MM.1S (cell line): ENCODE measurements around the gene POLD1.

ENCODE experiments used
- DNase-seq: peaks from one replicate; pipeline ENCODE4 v3.0.0-alpha.2; 2015
- H2AFZ ChIP-seq: fragments of 300-600 bp; sonication (generic); 2 replicates; pipeline ENCODE4 v1.6.0; 2016; ENCODE audit warnings: antibody characterized with exemption, low read length
- H3F3A ChIP-seq: fragments of 300-600 bp; sonication (generic); 2 replicates; pipeline ENCODE4 v1.6.1; 2016; ENCODE audit warnings: mild to moderate bottlenecking, antibody characterized with exemption, low read length, moderate library complexity, mixed read lengths; ENCODE audit not compliant: insufficient read depth
- H3K27ac ChIP-seq: fragments of 300-600 bp; sonication (generic); 2 replicates; pipeline ENCODE4 v1.5.1; 2016; ENCODE audit warnings: mild to moderate bottlenecking, low read length
- H3K27me3 ChIP-seq: fragments of 300-600 bp; sonication (generic); replicated peaks from 2 replicates; pipeline ENCODE4 v1.6.0; 2016; ENCODE audit warnings: low read length; ENCODE audit not compliant: insufficient read depth
- H3K36me3 ChIP-seq: fragments of 300-600 bp; sonication (generic); replicated peaks from 2 replicates; pipeline ENCODE4 v1.6.1; 2016; ENCODE audit warnings: mild to moderate bottlenecking, low read length, mixed read lengths; ENCODE audit not compliant: insufficient read depth
- H3K4me1 ChIP-seq: fragments of 300-600 bp; sonication (generic); 2 replicates; pipeline ENCODE4 v1.6.1; 2016; ENCODE audit warnings: low read length, mixed read lengths
- H3K4me2 ChIP-seq: fragments of 300-600 bp; sonication (generic); 2 replicates; pipeline ENCODE4 v1.6.0; 2016; ENCODE audit warnings: low read depth, low read length
- H3K4me3 ChIP-seq: fragments of 300-600 bp; sonication (generic); 2 replicates; pipeline ENCODE4 v1.5.1; 2016; ENCODE audit warnings: low read length, mixed read lengths
- H3K79me2 ChIP-seq: fragments of 300-600 bp; sonication (generic); 2 replicates; pipeline ENCODE4 v1.6.1; 2016; ENCODE audit warnings: mixed run types, low read length, mixed read lengths
- H3K9ac ChIP-seq: fragments of 300-600 bp; sonication (generic); 2 replicates; pipeline ENCODE4 v1.6.1; 2016; ENCODE audit warnings: low read length, mixed read lengths
- H3K9me2 ChIP-seq: fragments of 300-600 bp; sonication (generic); replicated peaks from 2 replicates; pipeline ENCODE4 v1.6.1; 2016; ENCODE audit warnings: mild to moderate bottlenecking, low read length, mixed read lengths; ENCODE audit not compliant: insufficient read depth
- H3K9me3 ChIP-seq: fragments of 300-600 bp; sonication (generic); replicated peaks from 2 replicates; pipeline ENCODE4 v1.6.1; 2016; ENCODE audit warnings: mild to moderate bottlenecking, low read length, mixed read lengths; ENCODE audit not compliant: insufficient read depth
- H4K20me1 ChIP-seq: fragments of 300-600 bp; sonication (generic); 2 replicates; pipeline ENCODE4 v1.6.1; 2016; ENCODE audit warnings: mild to moderate bottlenecking, low read length, moderate library complexity, mixed read lengths; ENCODE audit not compliant: insufficient read depth
- CTCF ChIP-seq: fragments of 300-600 bp; sonication (generic); IDR thresholded peaks from 2 replicates; pipeline ENCODE4 v1.5.1; 2016; ENCODE audit warnings: antibody characterized with exemption, low read length, mixed read lengths
- EZH2 ChIP-seq: fragments of 300-600 bp; sonication (generic); optimal IDR thresholded peaks from 2 replicates; pipeline ENCODE3; 2017; ENCODE audit warnings: low read depth, mild to moderate bottlenecking, antibody characterized with exemption, low read length, mixed read lengths
- EZH2phosphoT487 ChIP-seq: fragments of 300-600 bp; sonication (generic); IDR thresholded peaks from 2 replicates; pipeline ENCODE4 v1.6.1; 2018; ENCODE audit warnings: antibody characterized with exemption, low read length

Gene POLD1

GRCh38 chr19:50393589-50393988, 9.4 kb downstream of the POLD1 start:
- no peak overlapping the region for H3K4me3 ChIP-seq
- H3K79me2 ChIP-seq: peaks cover 49% of the 10 kb centered on the region
- no peak for DNase-seq
- no peak for TF ChIP-seq EZH2
- no peak overlapping the region for H3K4me2 ChIP-seq
- H4K20me1 ChIP-seq: no peaks in the 10 kb centered on the region
- H3K4me1 ChIP-seq: no peaks in the 10 kb centered on the region
- H3K27ac ChIP-seq: no peak overlapping the region
- no peaks in the 10 kb centered on the region for H3K9me3 ChIP-seq
- H3K36me3 ChIP-seq: no peaks in the 10 kb centered on the region
- H3K27me3 ChIP-seq: no peaks in the 10 kb centered on the region
- H3F3A ChIP-seq: no peaks in the 10 kb centered on the region
- H3K9ac ChIP-seq: no peak overlapping the region
- no peak overlapping the region for H2AFZ ChIP-seq
- no peaks in the 10 kb centered on the region for H3K9me2 ChIP-seq

DNA sequence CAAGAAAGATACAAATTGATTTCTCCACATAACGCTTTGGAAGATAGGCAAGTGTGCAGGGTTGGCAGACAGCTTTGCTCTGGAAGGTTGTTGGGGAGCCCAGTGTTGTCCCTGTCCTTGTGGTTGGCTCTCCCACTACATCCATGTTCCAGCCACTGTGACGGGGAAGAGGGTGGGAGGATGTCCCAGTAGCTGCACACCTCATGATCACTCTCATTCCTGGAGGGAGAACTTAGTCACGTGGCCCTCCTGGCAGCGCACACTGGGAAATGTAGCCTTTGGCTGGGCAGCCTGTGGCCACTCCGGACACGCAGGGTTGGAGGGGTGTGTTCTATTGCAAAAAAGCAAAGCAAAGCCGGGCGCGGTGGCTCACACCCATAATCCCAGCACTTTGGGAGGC, 9.9 kb downstream of the POLD1 start:
- H2AFZ ChIP-seq: no peak overlapping the region
- no peak for DNase-seq
- H3K36me3 ChIP-seq: no peaks in the 10 kb centered on the region
- no peaks in the 10 kb centered on the region for H3F3A ChIP-seq
- H3K4me3 ChIP-seq: no peak overlapping the region
- no peaks in the 10 kb centered on the region for H3K9me3 ChIP-seq
- H3K79me2 ChIP-seq: peaks cover 45% of the 10 kb centered on the region
- TF ChIP-seq EZH2 (no peak), CTCF (no peak), EZH2phosphoT487 (no peak)
- H3K4me2 ChIP-seq: no peak overlapping the region
- no peaks in the 10 kb centered on the region for H4K20me1 ChIP-seq
- no peak overlapping the region for H3K9ac ChIP-seq
- no peaks in the 10 kb centered on the region for H3K4me1 ChIP-seq
- H3K27me3 ChIP-seq: no peaks in the 10 kb centered on the region
- H3K27ac ChIP-seq: no peak overlapping the region
- H3K9me2 ChIP-seq: no peaks in the 10 kb centered on the region

- DNase-seq: no peak
- no peak overlapping the region for H3K4me2 ChIP-seq
- TF ChIP-seq CTCF (no peak), EZH2 (no peak), EZH2phosphoT487 (no peak)
- no peaks in the 10 kb centered on the region for H4K20me1 ChIP-seq
- no peak overlapping the region for H3K4me3 ChIP-seq
- no peak overlapping the region for H3K9ac ChIP-seq
- H3K27me3 ChIP-seq: no peaks in the 10 kb centered on the region
- no peaks in the 10 kb centered on the region for H3K4me1 ChIP-seq
- H3K79me2 ChIP-seq: peaks cover 19% of the 10 kb centered on the region
- H3K9me2 ChIP-seq: no peaks in the 10 kb centered on the region
- H3K9me3 ChIP-seq: no peaks in the 10 kb centered on the region
- H3F3A ChIP-seq: no peaks in the 10 kb centered on the region
- no peak overlapping the region for H2AFZ ChIP-seq
- no peak overlapping the region for H3K27ac ChIP-seq
- no peaks in the 10 kb centered on the region for H3K36me3 ChIP-seq
These were observed 14.7 kb downstream of the POLD1 start for GRCh38 chr19:50398675-50399367.

DNA sequence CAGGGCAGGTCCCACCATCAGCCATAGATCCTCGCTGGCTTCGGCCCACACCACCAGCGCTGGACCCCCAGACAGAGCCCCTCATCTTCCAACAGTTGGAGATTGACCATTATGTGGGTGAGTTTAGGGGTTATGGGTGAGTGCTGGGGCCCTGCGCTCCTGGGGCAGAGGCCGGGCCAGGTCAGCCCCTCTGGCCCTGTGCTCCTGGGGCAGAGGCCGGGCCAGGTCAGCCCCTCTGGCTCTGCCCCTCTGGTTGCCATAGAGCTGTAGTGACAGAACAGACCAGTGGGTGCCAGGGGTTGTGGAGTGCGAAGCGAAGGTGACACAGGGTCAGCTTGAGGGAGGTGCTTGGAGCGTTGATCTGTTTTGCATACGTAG, 15.2 kb downstream of the POLD1 start:
- Histone ChIP-seq H3K27ac (no peak overlapping the region), H2AFZ (no peak overlapping the region), H3K9me2 (no peaks in the 10 kb centered on the region), H4K20me1 (no peaks in the 10 kb centered on the region), H3K4me1 (no peaks in the 10 kb centered on the region), H3K4me3 (no peak overlapping the region), H3K27me3 (no peaks in the 10 kb centered on the region), H3K9me3 (no peaks in the 10 kb centered on the region), H3F3A (no peaks in the 10 kb centered on the region), H3K9ac (no peak overlapping the region), H3K36me3 (no peaks in the 10 kb centered on the region), H3K79me2 (peaks cover 15% of the 10 kb centered on the region), H3K4me2 (no peak overlapping the region)
- DNase-seq: no peak
- TF ChIP-seq EZH2phosphoT487 (no peak), EZH2 (no peak), CTCF (no peak)
